Muscle layer of duodenum (tissue), 2 donors: ENCODE results near the gene BEX3.
"Not testable (repeated sequence)": the region's sequence is repeated elsewhere in the genome, so short reads cannot be mapped to it uniquely, and the experiment has no call there.

Experiments
- H3K27ac ChIP-seq: one replicate; pipeline ENCODE4 v1.7.0; 2013; ENCODE audit warnings: mild to moderate bottlenecking, low read length
- H3K27me3 ChIP-seq: one replicate; pipeline ENCODE4 v1.7.0; 2013; ENCODE audit warnings: low read depth, mild to moderate bottlenecking, control low read depth, low read length
- H3K36me3 ChIP-seq, 2 donors: one replicate each; pipeline ENCODE4 v1.7.0; 2013; ENCODE audit warnings: low read length in 2 of 2, control low read depth in 1 of 2, mild to moderate bottlenecking in 1 of 2; ENCODE audit not compliant: insufficient read depth in 2 of 2, control insufficient read depth in 1 of 2
- H3K4me1 ChIP-seq, 2 donors: one replicate each; pipeline ENCODE4 v1.7.0; 2013; ENCODE audit warnings: low read length in 2 of 2, mild to moderate bottlenecking in 2 of 2, control low read depth in 1 of 2, moderate library complexity in 1 of 2; ENCODE audit not compliant: insufficient read depth in 2 of 2, control insufficient read depth in 1 of 2
- H3K4me3 ChIP-seq, 2 donors: one replicate each; pipeline ENCODE4 v1.7.0; 2013; ENCODE audit warnings: low read length in 2 of 2, low read depth in 1 of 2, mild to moderate bottlenecking in 1 of 2
- H3K9me3 ChIP-seq, 2 donors: one replicate each; pipeline ENCODE4 v1.7.0; 2013; ENCODE audit warnings: low read length in 2 of 2, control low read depth in 1 of 2, mild to moderate bottlenecking in 1 of 2; ENCODE audit not compliant: control insufficient read depth in 1 of 2
- donor health status: healthy.

The BEX3 gene

DNA sequence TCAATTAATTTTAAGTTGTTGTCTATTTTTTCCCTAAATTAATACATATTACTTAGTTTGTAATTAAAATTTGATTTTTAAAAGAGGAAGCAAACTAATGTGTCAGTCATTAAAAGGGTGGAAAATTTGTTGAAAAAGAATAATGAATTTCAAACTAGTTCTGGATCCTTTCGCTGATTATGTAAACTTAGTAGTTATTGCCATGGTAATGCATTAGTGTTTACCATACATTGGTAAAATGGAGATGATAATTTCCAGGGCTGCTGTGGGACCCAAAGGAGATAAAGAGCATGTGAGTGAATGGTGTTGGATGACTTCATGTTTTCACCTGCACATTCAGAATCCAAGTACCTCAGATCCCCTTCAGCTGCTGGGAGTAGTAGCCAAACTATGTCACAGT lies 6.5 kb downstream of the BEX3 start:
- Histone ChIP-seq H3K4me1 (no peaks in the 10 kb centered on the region), H3K27me3 (no peaks in the 10 kb centered on the region)

DNA sequence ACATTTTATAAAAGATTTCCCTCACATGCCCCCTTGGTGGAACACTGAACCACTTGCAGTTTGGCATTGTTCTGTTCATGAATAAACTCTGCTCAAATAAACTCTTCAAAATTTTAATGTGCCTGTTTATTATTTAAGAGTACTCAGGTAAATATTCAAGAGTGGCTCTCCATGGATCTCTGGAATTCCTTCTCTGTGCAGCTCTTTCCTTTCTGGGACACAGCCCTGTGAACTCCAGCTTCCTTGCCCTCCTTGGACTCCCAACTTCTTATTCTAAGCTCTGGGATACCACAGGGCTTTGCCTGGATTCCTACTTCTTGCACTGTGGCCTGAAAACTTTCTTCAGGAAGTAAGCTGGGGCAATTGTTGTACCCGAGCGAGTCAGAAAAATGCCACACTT lies 8.3 kb downstream of the BEX3 start:
- Histone ChIP-seq H3K27me3 (no peaks in the 10 kb centered on the region), H3K36me3 (no peaks in the 10 kb centered on the region), H3K4me1 (no peaks in the 10 kb centered on the region), H3K27ac (no peak overlapping the region), H3K9me3 (no peaks in the 10 kb centered on the region), H3K4me3 (no peak overlapping the region)

More for the DNA sequence above, 6.5 kb downstream of the BEX3 start:
- H3K4me3 ChIP-seq = no peak overlapping the region
- H3K36me3 ChIP-seq = no peaks in the 10 kb centered on the region
- H3K9me3 ChIP-seq = no peaks in the 10 kb centered on the region
- no peak overlapping the region for H3K27ac ChIP-seq

DNA sequence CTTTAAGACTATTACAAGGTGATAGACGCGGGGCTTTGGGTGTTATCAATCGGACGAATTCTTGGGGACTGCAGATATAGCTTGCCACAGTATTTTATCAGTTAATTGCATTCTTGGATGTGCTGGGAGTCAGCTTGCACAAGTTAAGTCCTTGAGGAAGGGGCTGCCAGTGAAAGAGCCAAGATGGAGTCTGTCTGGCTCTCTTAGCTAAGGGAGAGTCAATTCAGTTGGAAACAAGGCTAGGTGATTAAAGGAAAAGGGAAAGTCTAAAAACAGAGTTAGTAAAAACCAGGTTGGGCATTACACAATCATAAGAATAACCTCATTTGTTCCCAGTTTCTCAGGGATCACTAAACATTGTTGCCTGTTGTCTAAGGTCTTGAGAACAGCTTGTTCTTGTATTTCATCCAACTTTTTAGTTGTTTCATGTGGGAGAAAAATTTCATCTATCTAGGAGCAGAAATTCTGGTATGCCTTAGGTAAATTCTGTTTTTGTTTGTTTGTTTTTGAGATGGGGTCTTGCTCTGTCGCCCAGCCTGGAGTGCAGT lies 9.0 kb downstream of the BEX3 start:
- not testable (repeated sequence) for H3K9me3 ChIP-seq, H3K27me3 ChIP-seq, H3K4me1 ChIP-seq, H3K4me3 ChIP-seq, H3K27ac ChIP-seq, H3K36me3 ChIP-seq

DNA sequence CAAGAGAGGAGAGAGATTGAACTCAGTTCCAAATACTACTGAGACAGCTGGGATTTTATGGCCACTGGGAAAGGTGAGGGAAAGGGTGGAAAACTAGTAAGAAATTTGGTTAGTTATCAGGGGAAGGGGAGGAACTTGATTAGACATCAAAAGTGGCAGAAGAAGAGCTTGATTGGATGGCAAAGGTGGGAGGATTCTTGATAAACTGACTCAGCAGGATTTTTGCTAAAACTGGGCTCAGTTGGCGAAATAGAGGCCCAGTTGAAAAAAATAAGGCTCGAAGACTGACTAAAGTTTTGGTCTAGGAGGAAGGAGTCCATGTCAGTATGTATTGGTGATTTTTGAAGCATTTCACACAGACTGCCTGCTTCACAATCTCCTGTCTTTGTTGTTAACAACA lies 10.0 kb downstream of the BEX3 start:
- no peak overlapping the region for H3K27ac ChIP-seq
- H3K9me3 ChIP-seq = no peaks in the 10 kb centered on the region
- no peak overlapping the region for H3K4me3 ChIP-seq
- no peaks in the 10 kb centered on the region for H3K27me3 ChIP-seq
- no peaks in the 10 kb centered on the region for H3K4me1 ChIP-seq
- no peaks in the 10 kb centered on the region for H3K36me3 ChIP-seq

DNA sequence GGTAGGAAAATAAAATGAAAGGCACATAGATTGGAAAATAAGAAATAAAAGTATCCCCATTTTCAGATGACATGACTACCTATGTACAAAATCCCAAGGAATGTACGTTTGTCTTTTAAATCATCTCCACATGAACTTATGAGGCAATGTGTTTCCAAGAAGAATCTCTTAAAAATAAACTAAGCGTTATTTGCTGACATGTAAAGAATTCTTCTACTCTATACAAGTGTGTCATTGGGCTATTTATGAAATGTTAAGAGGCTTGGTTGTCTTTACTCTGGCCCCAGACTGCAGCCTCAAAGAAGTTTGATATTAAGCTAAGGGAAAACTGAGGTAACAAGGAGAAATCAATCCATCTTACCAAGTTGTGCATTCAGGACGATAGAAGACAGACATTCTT lies 17.1 kb downstream of the BEX3 start:
- H3K36me3 ChIP-seq = no peaks in the 10 kb centered on the region
- no peaks in the 10 kb centered on the region for H3K9me3 ChIP-seq
- H3K4me3 ChIP-seq = no peak overlapping the region
- no peaks in the 10 kb centered on the region for H3K4me1 ChIP-seq
- H3K27ac ChIP-seq = no peak overlapping the region
- H3K27me3 ChIP-seq = no peaks in the 10 kb centered on the region

DNA sequence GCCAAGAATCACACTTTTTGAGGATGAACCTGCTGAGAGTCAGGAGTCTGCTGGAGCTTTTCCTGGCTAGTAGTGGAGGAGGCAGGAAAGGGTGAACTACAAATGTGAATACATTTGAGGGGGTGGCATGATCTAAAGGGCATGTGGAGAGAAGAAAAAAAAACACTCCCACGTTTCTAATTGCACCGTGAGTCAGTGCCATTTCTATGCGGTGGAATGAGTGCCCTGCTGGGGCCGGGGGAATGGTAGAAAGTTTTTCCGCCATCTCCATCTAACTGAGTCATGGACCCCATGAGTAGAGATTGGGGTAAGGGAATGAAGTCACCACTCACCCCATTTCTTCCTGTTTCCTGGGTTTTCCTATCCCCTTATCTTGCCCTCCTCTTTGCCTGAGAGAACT lies 19.8 kb downstream of the BEX3 start:
- no peaks in the 10 kb centered on the region for H3K36me3 ChIP-seq
- no peaks in the 10 kb centered on the region for H3K9me3 ChIP-seq
- H3K27me3 ChIP-seq = no peaks in the 10 kb centered on the region
- H3K4me1 ChIP-seq = no peaks in the 10 kb centered on the region
- H3K27ac ChIP-seq = no peak overlapping the region
- H3K4me3 ChIP-seq = no peak overlapping the region

DNA sequence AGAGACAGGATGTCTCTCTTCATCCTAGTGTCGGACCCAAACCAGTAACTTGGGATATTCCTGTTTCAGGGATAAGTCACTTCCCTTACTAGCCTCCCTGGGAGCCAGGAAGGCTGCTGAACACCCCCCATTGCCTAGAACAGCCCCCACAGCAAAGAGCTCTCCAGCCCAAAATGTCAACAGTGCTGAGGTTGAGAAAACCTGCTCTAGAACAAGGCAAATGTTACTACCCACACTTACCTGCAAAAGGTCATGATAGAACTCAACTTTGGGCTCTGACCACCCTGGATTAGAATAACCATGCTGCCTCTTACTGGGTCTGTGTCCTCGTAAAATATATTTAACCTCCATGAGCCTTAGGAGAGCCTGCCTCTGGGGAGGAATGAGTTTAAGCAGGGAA lies 20.3 kb downstream of the BEX3 start:
- no peak overlapping the region for H3K4me3 ChIP-seq
- no peaks in the 10 kb centered on the region for H3K4me1 ChIP-seq
- no peaks in the 10 kb centered on the region for H3K27me3 ChIP-seq
- H3K27ac ChIP-seq = no peak overlapping the region
- no peaks in the 10 kb centered on the region for H3K36me3 ChIP-seq
- H3K9me3 ChIP-seq = no peaks in the 10 kb centered on the region

DNA sequence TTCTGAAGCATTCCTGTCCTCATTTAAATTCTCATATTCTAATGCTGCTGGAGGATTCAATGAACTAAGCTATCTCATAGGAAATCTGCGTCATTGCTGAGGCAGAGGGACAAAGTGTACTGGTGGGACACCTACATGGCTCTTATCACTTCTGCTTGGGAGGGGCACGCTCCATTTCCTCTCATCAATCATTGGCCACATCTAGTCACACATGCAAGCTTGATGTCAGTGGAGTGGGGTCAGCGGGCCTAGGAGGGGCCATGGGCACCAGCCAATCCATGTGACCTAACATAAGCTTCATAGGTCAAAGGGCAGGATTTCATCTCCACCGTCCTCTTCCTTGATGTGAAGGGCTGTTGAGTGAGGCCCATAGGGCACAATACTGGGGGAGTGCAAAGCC lies 21.4 kb downstream of the BEX3 start:
- H3K27ac ChIP-seq = no peak overlapping the region

DNA sequence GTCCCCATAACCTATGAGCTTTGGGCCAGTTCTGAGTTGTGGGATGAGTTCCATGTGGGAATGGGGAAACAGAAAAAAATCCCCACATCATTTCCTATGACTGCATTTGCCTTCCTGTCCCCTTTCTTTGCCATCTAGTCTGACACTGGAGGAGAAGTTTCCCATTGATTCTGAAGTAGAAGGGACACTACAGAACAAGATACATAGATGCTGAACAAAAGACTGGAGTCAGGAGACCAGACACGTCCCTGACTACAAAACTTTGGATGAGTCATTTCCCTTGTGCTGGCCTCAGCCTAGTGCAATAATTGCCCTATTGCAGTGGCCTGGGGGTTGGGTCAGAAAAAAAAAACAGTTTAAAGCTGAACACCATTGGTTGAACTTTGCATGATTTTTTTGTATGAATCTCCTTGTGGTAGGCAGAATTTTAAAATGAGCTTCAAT lies 22.1 kb downstream of the BEX3 start:
- no peak overlapping the region for H3K4me3 ChIP-seq
- no peaks in the 10 kb centered on the region for H3K36me3 ChIP-seq
- H3K9me3 ChIP-seq = no peaks in the 10 kb centered on the region
- H3K27me3 ChIP-seq = no peaks in the 10 kb centered on the region
- no peak overlapping the region for H3K27ac ChIP-seq
- no peaks in the 10 kb centered on the region for H3K4me1 ChIP-seq

More for the DNA sequence above, 21.4 kb downstream of the BEX3 start:
- Histone ChIP-seq H3K9me3 (no peaks in the 10 kb centered on the region), H3K27me3 (no peaks in the 10 kb centered on the region), H3K36me3 (no peaks in the 10 kb centered on the region), H3K4me3 (no peak overlapping the region), H3K4me1 (no peaks in the 10 kb centered on the region)

DNA sequence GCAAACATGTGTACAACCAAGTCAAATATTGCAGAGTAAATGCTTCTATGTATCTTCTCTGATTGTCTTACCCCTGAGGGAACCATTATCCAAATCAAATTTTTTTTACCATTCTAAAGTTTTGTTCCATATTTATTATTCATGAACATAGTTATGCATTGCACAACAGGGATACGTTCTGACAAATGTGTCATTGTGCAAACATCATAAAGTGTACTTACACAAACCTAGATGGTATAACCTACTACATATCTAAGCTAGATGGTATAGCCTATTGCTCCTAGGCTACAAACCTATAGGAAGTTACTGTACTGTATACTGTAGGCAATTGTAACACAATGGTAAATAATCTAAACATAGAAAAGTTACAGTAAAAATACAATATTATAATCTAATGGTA lies 23.4 kb downstream of the BEX3 start:
- no peaks in the 10 kb centered on the region for H3K9me3 ChIP-seq
- no peak overlapping the region for H3K27ac ChIP-seq
- H3K27me3 ChIP-seq = no peaks in the 10 kb centered on the region
- no peak overlapping the region for H3K4me3 ChIP-seq
- no peaks in the 10 kb centered on the region for H3K36me3 ChIP-seq
- H3K4me1 ChIP-seq = peaks cover 0 to 3% of the 10 kb centered on the region in 2 donors

DNA sequence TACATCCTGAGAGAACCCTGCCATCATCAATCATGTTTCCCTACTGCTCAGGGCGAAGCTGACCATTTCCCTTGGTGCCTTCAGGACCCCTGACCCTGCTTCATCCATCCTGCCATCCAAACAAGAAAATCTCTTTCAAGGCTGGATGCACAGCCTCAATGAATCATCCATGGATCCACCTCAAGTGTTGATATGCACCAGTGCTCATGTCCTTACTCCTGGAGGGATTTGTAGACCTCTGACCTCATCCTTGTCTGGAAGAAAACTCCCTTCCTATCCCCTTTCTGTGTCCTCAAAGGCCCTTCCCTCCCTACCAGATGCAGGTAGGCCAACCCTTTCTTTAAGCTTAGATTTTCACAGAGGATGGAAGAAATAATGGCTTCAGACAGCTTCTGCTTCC lies 24.6 kb downstream of the BEX3 start:
- Histone ChIP-seq H3K4me1 (peaks cover 0 to 3% of the 10 kb centered on the region in 2 donors), H3K9me3 (no peaks in the 10 kb centered on the region)

DNA sequence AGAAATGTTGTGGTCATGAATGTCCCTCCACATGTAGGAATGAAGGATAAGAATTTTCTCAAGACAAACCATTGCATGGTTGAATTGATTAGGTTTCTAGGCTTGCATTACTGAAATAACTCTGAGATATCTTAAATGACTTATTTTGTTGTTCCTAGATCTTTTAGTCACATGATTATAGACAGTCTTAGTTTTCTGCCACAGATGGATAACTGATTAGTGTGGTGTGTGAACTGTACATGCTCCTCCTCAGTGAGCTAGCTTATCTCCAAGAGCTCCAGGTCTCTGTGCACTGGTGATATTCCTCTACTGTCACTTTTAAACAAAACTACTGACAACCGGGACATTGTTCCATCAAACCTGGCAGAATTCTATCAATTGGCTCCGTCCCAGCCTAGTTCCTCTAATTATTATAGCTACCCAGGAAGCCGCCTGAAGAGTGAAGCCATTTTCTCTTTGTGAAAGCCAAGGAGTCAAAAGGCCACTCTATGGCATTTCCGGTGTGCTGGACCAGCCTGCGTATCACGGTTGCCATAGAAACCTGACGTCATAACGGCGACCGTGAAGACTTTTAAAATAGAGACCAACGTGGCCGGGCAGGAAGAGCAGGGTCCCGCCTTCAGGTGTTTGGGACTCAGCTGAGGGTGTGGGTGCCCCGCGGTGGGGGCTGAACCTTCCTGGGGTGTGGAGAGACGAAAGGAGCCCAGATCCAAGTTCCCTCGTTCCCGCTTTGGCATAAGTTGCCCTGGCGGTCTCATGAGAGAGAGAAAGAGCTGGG lies 28.1 kb downstream of the BEX3 start:
- Histone ChIP-seq H3K4me3 (peak overlapping the region; percentile 57 to 68), H3K27ac (no peak overlapping the region), H3K9me3 (no peaks in the 10 kb centered on the region), H3K36me3 (no peaks in the 10 kb centered on the region), H3K27me3 (no peaks in the 10 kb centered on the region), H3K4me1 (peaks cover 0 to 3% of the 10 kb centered on the region in 2 donors)

More for the DNA sequence above, 24.6 kb downstream of the BEX3 start:
- H3K27me3 ChIP-seq = no peaks in the 10 kb centered on the region
- no peak overlapping the region for H3K4me3 ChIP-seq
- H3K27ac ChIP-seq = no peak overlapping the region
- H3K36me3 ChIP-seq = no peaks in the 10 kb centered on the region
